Stimulated activated naive B cell treated with anti-CD40 and anti-IgM and Interleukin-4, amounts not matched to agents 10 μg/mL and 1 μg/mL and 100 μg/mL, for 72 hours (primary cell): ENCODE data around the gene ANKH.
"Not testable (repeated sequence)": the region's sequence is repeated elsewhere in the genome, so short reads cannot be mapped to it uniquely, and the experiment has no call there.

Source experiments
- ATAC-seq, 2 donors: fragments of 150-1000 bp; cut with Tn5 transposase; replicated peaks; 2 replicates each; pipeline ENCODE4 v1.10.0; 2021; ENCODE audit warnings: moderate library complexity in 1 of 2
- DNase-seq: peaks from one replicate; pipeline ENCODE4 v3.0.0; 2021
- H3K27ac Mint-ChIP-seq: one replicate; pipeline ENCODE4 v1.8.0; 2022; ENCODE audit warnings: mild to moderate bottlenecking, mixed read lengths
- H3K27me3 Mint-ChIP-seq, 2 donors: one replicate each; pipeline ENCODE4 v1.8.0; 2022; ENCODE audit warnings: mixed read lengths in 2 of 2
- H3K36me3 Mint-ChIP-seq, 2 donors: one replicate each; pipeline ENCODE4 v1.8.0; 2022; ENCODE audit warnings: mixed read lengths in 2 of 2, mild to moderate bottlenecking in 1 of 2
- H3K4me1 Mint-ChIP-seq, 2 donors: one replicate each; pipeline ENCODE4 v1.8.0; 2022; ENCODE audit warnings: mixed read lengths in 2 of 2, mild to moderate bottlenecking in 1 of 2
- H3K4me3 Mint-ChIP-seq, 2 donors: one replicate each; pipeline ENCODE4 v1.8.0; 2022; ENCODE audit warnings: mild to moderate bottlenecking in 2 of 2, mixed read lengths in 2 of 2, moderate library complexity in 1 of 2
- H3K9me3 Mint-ChIP-seq, 2 donors: one replicate each; pipeline ENCODE4 v1.8.0; 2022; ENCODE audit warnings: mixed read lengths in 2 of 2, mild to moderate bottlenecking in 1 of 2

Gene ANKH

GRCh38 chr5:14900693-14901461 is 29.3 kb upstream of the ANKH start:
- no peak overlapping the region for H3K4me3 Mint-ChIP-seq
- H3K27me3 Mint-ChIP-seq, result peaks cover 4 to 5% of the 10 kb centered on the region in 2 donors
- DNase-seq, result no peak
- no peaks in the 10 kb centered on the region for H3K36me3 Mint-ChIP-seq
- ATAC-seq, result no peak
- H3K9me3 Mint-ChIP-seq, result peaks cover 0 to 2% of the 10 kb centered on the region in 2 donors
- no peaks in the 10 kb centered on the region for H3K4me1 Mint-ChIP-seq
- no peak overlapping the region for H3K27ac Mint-ChIP-seq

DNA sequence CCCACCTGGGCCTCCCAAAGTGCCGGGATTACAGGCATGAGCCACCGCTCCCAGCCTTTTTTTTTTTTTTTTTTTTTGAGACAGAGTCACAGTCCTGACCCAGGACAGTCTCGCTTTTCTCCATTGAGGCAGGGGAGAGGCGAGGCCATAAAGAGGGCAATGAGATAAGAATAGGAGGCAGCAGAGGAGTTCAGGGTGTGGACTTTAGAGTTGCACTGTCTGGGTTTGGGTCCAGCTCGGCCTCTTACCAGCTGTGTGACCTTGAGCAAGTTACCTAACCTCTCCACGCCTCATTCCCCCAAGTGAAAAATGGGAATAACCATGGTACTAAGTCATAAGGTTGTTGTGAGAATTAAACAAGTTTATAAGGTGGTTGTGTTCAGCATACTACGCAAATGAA is 24.6 kb upstream of the ANKH start:
- H3K27me3 Mint-ChIP-seq, result no peaks in the 10 kb centered on the region
- ATAC-seq, result no peak
- no peaks in the 10 kb centered on the region for H3K36me3 Mint-ChIP-seq
- no peak overlapping the region for H3K27ac Mint-ChIP-seq
- H3K4me3 Mint-ChIP-seq, result no peak overlapping the region
- peaks cover 0 to 2% of the 10 kb centered on the region in 2 donors for H3K9me3 Mint-ChIP-seq
- DNase-seq, result no peak
- H3K4me1 Mint-ChIP-seq, result no peaks in the 10 kb centered on the region

DNA sequence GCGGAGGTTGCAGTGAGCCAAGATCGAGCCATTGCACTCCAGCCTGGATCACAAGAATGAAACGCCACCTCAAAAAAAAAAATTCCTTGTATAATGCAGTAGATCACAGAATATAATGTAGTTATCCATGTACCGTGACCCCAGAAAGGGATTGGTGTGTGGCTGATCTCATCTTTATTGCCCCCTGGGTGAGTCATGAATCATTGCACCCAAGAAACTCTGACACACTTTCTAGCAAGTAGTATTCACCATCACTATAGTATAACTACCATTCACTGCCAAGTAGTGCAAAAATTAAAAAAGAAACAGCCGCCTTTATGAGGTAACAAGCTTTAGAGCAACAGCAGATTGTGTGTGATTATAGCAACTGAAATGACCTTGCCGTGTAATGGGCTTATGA is 23.7 kb upstream of the ANKH start:
- no peak overlapping the region for H3K27ac Mint-ChIP-seq
- no peaks in the 10 kb centered on the region for H3K27me3 Mint-ChIP-seq
- no peaks in the 10 kb centered on the region for H3K36me3 Mint-ChIP-seq
- H3K9me3 Mint-ChIP-seq, result peaks cover 0 to 2% of the 10 kb centered on the region in 2 donors
- no peak overlapping the region for H3K4me3 Mint-ChIP-seq
- no peaks in the 10 kb centered on the region for H3K4me1 Mint-ChIP-seq
- DNase-seq (no peak), ATAC-seq (no peak)

DNA sequence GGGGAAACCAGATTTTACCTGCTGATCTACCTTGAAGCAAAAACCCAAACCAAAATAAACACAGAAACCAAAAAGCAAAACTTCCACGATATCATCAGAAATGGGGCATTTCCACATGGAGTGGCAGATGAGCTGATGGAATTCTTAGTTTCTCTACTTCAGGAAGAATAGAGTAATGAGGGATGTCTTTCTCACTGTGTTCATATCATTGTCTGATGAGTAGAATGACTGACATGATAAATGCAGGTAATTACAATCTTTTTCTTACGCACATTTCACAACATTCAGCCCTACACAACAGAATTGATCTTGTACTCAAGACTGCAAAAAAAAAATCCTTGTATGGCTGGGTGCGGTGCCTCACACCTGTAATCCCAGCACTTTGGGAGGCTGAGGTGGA is 23.2 kb upstream of the ANKH start:
- H3K27me3 Mint-ChIP-seq, result peaks cover 4% of the 10 kb centered on the region in 2 donors
- no peaks in the 10 kb centered on the region for H3K4me1 Mint-ChIP-seq
- H3K4me3 Mint-ChIP-seq, result no peak overlapping the region
- H3K9me3 Mint-ChIP-seq, result peaks cover 0 to 2% of the 10 kb centered on the region in 2 donors
- no peak overlapping the region for H3K27ac Mint-ChIP-seq
- ATAC-seq (no peak), DNase-seq (no peak)
- no peaks in the 10 kb centered on the region for H3K36me3 Mint-ChIP-seq

DNA sequence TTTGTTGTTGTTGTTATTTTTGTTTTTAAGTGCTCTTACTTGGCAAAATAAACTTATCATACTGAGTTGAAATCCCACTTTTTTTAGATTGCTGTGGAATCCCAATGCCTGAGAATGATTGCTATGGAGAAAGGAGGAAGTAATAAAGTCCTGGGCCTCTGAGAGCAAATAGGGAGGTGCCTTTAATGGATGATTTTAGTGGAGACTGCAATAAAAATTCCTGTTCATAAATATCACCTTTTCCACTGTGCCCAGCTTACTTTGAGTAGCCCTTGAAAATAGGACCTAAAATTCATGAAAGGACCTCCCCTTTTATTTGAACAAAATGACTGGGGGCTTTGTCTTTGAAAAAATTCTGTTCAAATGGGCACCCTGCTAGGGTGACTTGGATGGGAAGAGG is 21.8 kb upstream of the ANKH start:
- no peak for DNase-seq
- peaks cover 4% of the 10 kb centered on the region in 2 donors for H3K27me3 Mint-ChIP-seq

GRCh38 chr5:14890846-14891245 is 19.3 kb upstream of the ANKH start:
- H3K4me3 Mint-ChIP-seq, result no peak overlapping the region
- H3K27me3 Mint-ChIP-seq, result peaks cover 4% of the 10 kb centered on the region in 2 donors
- H3K4me1 Mint-ChIP-seq, result no peaks in the 10 kb centered on the region
- H3K9me3 Mint-ChIP-seq, result no peaks in the 10 kb centered on the region
- DNase-seq (no peak), ATAC-seq (no peak)
- no peak overlapping the region for H3K27ac Mint-ChIP-seq
- no peaks in the 10 kb centered on the region for H3K36me3 Mint-ChIP-seq

More for the DNA sequence above, 21.8 kb upstream of the ANKH start:
- no peak overlapping the region for H3K27ac Mint-ChIP-seq
- H3K36me3 Mint-ChIP-seq, result no peaks in the 10 kb centered on the region
- no peak overlapping the region for H3K4me3 Mint-ChIP-seq
- H3K9me3 Mint-ChIP-seq, result no peaks in the 10 kb centered on the region
- ATAC-seq, result no peak
- H3K4me1 Mint-ChIP-seq, result no peaks in the 10 kb centered on the region

DNA sequence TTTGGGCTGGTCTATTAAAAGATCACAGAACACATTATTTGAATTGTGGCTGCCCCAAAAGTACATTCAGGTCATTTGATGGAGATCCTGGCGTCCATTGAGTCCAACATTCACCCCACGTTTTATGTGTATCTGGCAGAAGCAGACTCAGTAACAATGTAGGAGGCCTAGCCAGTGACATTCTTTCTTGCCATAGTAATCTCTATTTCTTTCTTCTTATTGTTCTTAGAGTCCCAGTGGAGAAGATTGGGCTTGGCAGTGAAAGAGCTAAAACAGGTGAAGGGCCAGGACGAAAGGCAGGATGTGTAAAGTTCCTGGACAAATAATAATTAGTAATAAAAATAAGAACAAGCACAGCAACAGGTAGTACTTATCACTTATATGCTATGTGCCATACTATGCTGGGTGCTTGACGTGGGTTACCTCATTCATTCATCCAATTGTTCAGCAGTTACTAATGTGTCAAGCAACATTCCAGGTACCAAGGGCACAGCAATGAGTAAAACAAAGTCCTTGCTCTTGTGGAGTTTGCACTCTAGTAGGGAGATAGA is 12.6 kb upstream of the ANKH start:
- no peak overlapping the region for H3K4me3 Mint-ChIP-seq
- H3K4me1 Mint-ChIP-seq, result no peaks in the 10 kb centered on the region
- peaks cover 19 to 20% of the 10 kb centered on the region in 2 donors for H3K27me3 Mint-ChIP-seq
- DNase-seq, result no peak
- H3K27ac Mint-ChIP-seq, result no peak overlapping the region
- no peak for ATAC-seq
- no peaks in the 10 kb centered on the region for H3K9me3 Mint-ChIP-seq
- no peaks in the 10 kb centered on the region for H3K36me3 Mint-ChIP-seq

DNA sequence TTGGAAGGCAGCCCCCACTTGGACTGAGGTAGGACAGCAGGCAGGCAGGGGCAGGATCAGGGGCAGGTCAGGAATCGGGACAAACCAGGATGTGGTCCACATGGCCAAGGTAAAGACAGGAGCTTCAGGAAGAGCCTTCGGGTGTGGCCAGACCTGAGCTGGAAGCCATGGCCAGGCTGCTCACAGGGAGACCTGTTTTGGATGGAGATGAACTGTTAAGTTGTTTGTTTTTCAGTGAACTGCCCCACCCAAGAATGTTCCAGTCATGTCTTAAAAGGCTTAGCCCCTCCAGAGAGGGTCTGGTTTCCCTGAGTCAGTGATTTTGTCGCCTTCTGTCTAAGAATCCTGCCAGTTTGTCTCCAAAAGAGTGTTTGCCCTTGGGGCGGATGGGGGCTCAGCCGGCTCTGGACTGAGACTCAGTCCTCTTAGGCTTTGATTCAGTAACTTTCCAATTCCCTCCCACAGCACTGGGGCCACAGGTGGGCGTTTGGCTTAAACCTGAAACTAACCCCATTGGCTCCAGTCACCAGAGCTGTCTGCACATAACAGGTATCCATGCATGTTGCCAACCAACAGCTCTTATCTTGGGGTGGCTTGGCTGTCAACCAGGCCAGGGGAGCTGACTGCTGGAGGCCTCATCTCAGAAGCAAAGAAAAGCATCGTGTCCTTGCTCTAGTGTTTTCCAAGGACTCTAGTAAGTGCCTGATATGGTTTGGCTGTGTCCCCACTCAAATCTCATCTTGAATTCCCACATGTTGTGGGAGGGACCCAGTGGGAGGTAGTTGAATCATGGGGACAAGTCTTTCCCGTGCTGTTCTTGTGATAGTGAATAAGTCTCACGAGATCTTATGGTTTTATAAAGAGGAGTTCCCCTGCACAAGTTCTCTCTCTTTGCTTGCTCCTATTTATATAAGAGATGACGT is 11.3 kb upstream of the ANKH start:
- H3K4me3 Mint-ChIP-seq, result no peak overlapping the region
- H3K27ac Mint-ChIP-seq, result no peak overlapping the region
- H3K9me3 Mint-ChIP-seq, result no peaks in the 10 kb centered on the region

GRCh38 chr5:14881826-14882225 is 10.2 kb upstream of the ANKH start:
- no peak for ATAC-seq

More for the DNA sequence above, 11.3 kb upstream of the ANKH start:
- Mint-ChIP-seq H3K4me1 (no peaks in the 10 kb centered on the region), H3K27me3 (peaks cover 22 to 31% of the 10 kb centered on the region in 2 donors), H3K36me3 (no peaks in the 10 kb centered on the region)
- DNase-seq (no peak), ATAC-seq (no peak)

GRCh38 chr5:14880688-14881087 is 9.1 kb upstream of the ANKH start:
- H3K27ac Mint-ChIP-seq, result no peak overlapping the region
- DNase-seq (no peak), ATAC-seq (no peak)
- H3K27me3 Mint-ChIP-seq, result peaks cover 22 to 45% of the 10 kb centered on the region in 2 donors
- H3K4me3 Mint-ChIP-seq, result no peak overlapping the region
- H3K4me1 Mint-ChIP-seq, result no peaks in the 10 kb centered on the region
- no peaks in the 10 kb centered on the region for H3K9me3 Mint-ChIP-seq
- no peaks in the 10 kb centered on the region for H3K36me3 Mint-ChIP-seq

More at GRCh38 chr5:14881826-14882225, 10.2 kb upstream of the ANKH start:
- Mint-ChIP-seq H3K27ac (no peak overlapping the region), H3K36me3 (no peaks in the 10 kb centered on the region), H3K4me1 (no peaks in the 10 kb centered on the region), H3K4me3 (no peak overlapping the region), H3K9me3 (no peaks in the 10 kb centered on the region), H3K27me3 (peaks cover 22 to 34% of the 10 kb centered on the region in 2 donors)
- no peak for DNase-seq

- no peak for DNase-seq
- Mint-ChIP-seq H3K27ac (no peak overlapping the region), H3K9me3 (no peaks in the 10 kb centered on the region), H3K27me3 (peaks cover 22 to 43% of the 10 kb centered on the region in 2 donors), H3K4me1 (no peaks in the 10 kb centered on the region), H3K4me3 (no peak overlapping the region), H3K36me3 (no peaks in the 10 kb centered on the region)
- ATAC-seq, result no peak
These were observed 8.5 kb upstream of the ANKH start for GRCh38 chr5:14879937-14880589.

GRCh38 chr5:14879393-14879792 is 7.8 kb upstream of the ANKH start:
- no peak for DNase-seq
- Mint-ChIP-seq H3K4me3 (no peak overlapping the region), H3K9me3 (no peaks in the 10 kb centered on the region), H3K27ac (no peak overlapping the region), H3K4me1 (no peaks in the 10 kb centered on the region), H3K27me3 (peaks cover 17 to 37% of the 10 kb centered on the region in 2 donors), H3K36me3 (no peaks in the 10 kb centered on the region)
- ATAC-seq, result no peak

- H3K9me3 Mint-ChIP-seq, H3K27ac Mint-ChIP-seq, DNase-seq, H3K4me1 Mint-ChIP-seq, ATAC-seq, H3K36me3 Mint-ChIP-seq, H3K4me3 Mint-ChIP-seq: not testable (repeated sequence)
- peaks cover 16 to 36% of the 10 kb centered on the region in 2 donors for H3K27me3 Mint-ChIP-seq
These were observed 6.6 kb upstream of the ANKH start for GRCh38 chr5:14878192-14878591.

- Mint-ChIP-seq H3K27me3 (peaks cover 16 to 36% of the 10 kb centered on the region in 2 donors), H3K4me1 (no peaks in the 10 kb centered on the region), H3K36me3 (no peaks in the 10 kb centered on the region), H3K9me3 (no peaks in the 10 kb centered on the region), H3K4me3 (no peak overlapping the region), H3K27ac (no peak overlapping the region)
- ATAC-seq, result no peak
- no peak for DNase-seq
These were observed 4.5 kb upstream of the ANKH start for GRCh38 chr5:14876095-14876494.
